Effector memory CD4-positive, alpha-beta T cell (primary cell): ENCODE results near the gene KRTAP2-2.

ENCODE experiments used
- DNase-seq, 3 donors: peaks; one replicate each; pipeline ENCODE4 v3.0.0-alpha.2; 2020
- H3K27ac ChIP-seq: 2 replicates; pipeline ENCODE4 v1.7.0; 2013; ENCODE audit warnings: mild to moderate bottlenecking, low read length, moderate library complexity; ENCODE audit not compliant: insufficient read depth, poor library complexity, severe bottlenecking
- H3K27me3 ChIP-seq: replicated peaks from 2 replicates; pipeline ENCODE4 v1.7.0; 2013; ENCODE audit warnings: mild to moderate bottlenecking, low read length; ENCODE audit not compliant: insufficient read depth, control insufficient read depth, poor library complexity, severe bottlenecking
- H3K36me3 ChIP-seq: 2 replicates; pipeline ENCODE4 v1.7.0; 2013; ENCODE audit warnings: mild to moderate bottlenecking, low read length, moderate library complexity; ENCODE audit not compliant: control insufficient read depth, insufficient read depth
- H3K4me1 ChIP-seq: 2 replicates; pipeline ENCODE4 v1.7.0; 2013; ENCODE audit warnings: low read length, mild to moderate bottlenecking; ENCODE audit not compliant: control insufficient read depth, insufficient read depth, poor library complexity, severe bottlenecking
- H3K4me3 ChIP-seq: 2 replicates; pipeline ENCODE4 v1.7.0; 2013; ENCODE audit warnings: low read length, low read depth, mild to moderate bottlenecking; ENCODE audit not compliant: insufficient read depth, poor library complexity, severe bottlenecking
- H3K9me3 ChIP-seq: 2 replicates; pipeline ENCODE4 v1.7.0; 2013; ENCODE audit warnings: mild to moderate bottlenecking, low read length, moderate library complexity; ENCODE audit not compliant: control insufficient read depth

The KRTAP2-2 gene

DNA sequence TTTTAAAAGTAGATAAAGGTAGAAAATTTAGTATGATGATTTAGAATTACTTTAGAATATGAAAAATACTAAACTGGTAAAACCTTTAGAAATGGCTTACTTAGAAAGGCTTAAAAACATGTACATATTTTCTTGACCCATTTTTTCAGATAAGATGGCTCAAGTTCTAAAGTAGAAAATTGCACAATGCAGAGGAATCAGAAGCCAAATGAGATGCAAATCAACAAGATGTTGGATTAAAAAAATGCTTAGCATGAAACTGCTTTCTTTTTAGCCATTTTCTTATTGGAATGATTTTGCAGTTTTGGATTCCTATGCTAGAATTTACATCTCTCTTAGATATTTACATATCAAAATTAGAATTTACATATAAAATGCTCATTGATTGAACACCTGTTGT is 44.6 kb downstream of the KRTAP2-2 start:
- no peak for DNase-seq
- no peaks in the 10 kb centered on the region for H3K27me3 ChIP-seq

DNA sequence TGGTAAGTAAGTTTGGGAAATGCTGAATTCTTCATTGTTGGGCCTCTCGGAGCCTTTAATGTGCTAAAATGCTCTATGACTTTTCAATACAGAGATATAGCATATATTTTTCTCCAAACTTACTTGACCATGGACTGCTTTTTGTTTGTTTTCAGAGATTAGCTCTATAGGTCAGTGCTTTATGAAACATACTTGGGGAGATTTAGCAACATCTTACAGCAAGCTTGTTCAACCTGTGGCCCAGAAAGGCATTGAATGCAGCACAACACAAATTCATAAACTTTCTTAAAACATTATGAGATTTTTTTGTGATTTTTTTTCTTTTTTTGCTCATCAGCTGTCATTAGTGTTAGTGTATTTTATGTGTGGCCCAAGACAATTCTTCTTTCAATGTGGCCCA is 45.1 kb downstream of the KRTAP2-2 start:
- H3K27ac ChIP-seq = no peak overlapping the region
- H3K4me3 ChIP-seq = no peak overlapping the region
- no peaks in the 10 kb centered on the region for H3K4me1 ChIP-seq
- no peak for DNase-seq
- no peaks in the 10 kb centered on the region for H3K27me3 ChIP-seq
- H3K36me3 ChIP-seq = no peaks in the 10 kb centered on the region
- no peaks in the 10 kb centered on the region for H3K9me3 ChIP-seq

More for the DNA sequence above, 44.6 kb downstream of the KRTAP2-2 start:
- Histone ChIP-seq H3K4me3 (no peak overlapping the region), H3K9me3 (no peaks in the 10 kb centered on the region), H3K27ac (no peak overlapping the region), H3K4me1 (no peaks in the 10 kb centered on the region), H3K36me3 (no peaks in the 10 kb centered on the region)

DNA sequence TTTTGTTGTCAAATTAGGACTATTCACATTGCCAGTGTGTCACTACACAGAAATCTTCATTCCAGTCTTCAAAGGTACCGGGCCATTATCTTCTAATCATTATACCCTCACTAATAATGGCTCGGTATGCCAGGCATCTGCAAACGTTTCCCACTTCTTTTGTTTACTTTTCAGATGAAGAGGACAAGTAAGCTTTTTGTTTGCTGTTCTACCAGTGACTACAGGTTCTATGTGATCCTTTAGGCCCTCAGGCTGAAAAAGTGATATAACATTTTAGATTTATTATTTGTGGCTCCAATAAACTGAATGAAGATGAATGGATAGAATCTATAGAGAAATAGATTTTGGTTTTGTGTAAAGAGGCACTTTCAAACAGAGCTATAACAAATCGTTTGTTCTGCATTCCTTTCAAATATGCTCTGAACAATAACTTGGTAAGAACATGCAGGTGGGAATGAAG is 45.7 kb downstream of the KRTAP2-2 start:
- Histone ChIP-seq H3K27me3 (no peaks in the 10 kb centered on the region), H3K36me3 (no peaks in the 10 kb centered on the region), H3K4me3 (no peak overlapping the region), H3K27ac (no peak overlapping the region), H3K9me3 (no peaks in the 10 kb centered on the region), H3K4me1 (no peaks in the 10 kb centered on the region)
- DNase-seq = no peak

DNA sequence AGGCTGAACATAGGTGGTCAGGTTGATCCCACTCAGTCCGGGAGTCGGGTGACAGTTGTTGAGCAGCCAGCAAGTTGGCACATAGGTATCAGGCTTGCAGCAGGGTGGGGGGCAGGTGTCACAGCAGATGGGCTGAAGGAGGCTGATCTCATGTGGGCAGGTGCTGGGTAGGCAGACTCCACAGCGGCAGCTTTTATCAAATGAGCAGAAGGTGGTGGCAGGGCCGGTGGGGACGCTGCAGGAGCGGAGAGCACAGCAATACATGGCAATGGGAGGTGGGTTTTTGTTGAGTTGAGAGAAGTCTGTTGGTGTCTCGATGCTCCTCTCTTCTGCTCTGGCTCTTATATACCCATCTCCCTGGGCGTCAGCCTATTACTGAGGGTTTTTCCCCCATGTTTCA is 46.2 kb downstream of the KRTAP2-2 start, which contains the start of gene KRTAP3-1:
KRTAP3-1 (minus strand) TSS at position 318 of the 400 bp plus-strand sequence; CDS start at position 264, 54 bp downstream.
- Histone ChIP-seq H3K27ac (no peak within 1 kb of the TSS), H3K27me3 (no peaks in the 10 kb centered on the region), H3K4me3 (no peak within 1 kb of the TSS), H3K4me1 (no peaks in the 10 kb centered on the region), H3K9me3 (no peaks in the 10 kb centered on the region), H3K36me3 (no peaks in the 10 kb centered on the region)
- DNase-seq = no peak
